GM15510 (cell line): Measurements from ENCODE around the gene DMBX1.

ENCODE experiments used
- POLR2A ChIP-seq: IDR thresholded peaks from 3 replicates; pipeline ENCODE4 v1.6.1; 2011; ENCODE audit warnings: borderline replicate concordance; ENCODE audit not compliant: insufficient read length; ENCODE audit errors: extremely low read depth

Gene DMBX1

DNA sequence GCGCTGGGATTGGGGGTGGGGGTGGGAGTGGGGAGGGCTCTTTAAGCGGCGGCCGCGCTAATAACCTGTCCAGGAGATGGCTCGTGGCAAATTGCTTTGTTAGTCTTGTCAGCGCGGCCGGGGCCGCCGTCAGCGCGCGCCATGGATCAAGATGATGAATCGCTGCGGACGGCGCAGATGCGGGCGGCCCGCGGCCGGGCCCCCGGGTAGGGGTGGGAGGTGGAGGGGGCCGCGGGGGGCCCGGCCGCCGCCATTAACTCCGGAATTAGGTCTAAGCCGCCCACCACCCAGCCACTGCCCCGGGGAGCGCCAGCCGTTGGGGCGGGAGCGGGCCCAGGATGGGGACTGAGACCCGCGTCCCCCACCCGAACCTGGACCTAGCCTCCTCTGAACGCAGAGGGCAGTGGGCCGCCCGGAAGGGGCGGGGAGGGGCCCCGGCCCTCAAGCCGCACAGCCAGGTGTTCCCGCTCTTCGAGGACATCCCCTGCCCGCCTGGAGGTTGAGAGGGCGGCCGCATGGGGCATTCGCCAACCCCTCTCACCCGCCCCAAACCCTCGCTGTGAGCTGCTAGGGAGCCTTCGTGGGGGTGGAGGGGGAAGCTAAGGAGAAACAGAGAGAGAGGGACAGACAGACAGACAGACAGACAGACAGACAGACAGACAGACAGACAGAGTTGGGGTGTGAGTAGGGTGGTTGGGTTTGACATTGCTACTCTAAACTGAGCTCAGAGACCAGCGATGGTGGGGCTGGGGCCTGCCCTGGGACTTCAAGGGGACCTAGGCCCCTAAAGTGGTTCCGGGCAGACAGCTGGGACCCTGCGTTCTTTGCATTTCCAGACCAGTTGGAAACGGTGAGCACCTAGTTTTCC is 3.8 kb upstream of the DMBX1 start:
- TF ChIP-seq POLR2A = no peak

GRCh38 chr1:46486432-46487015 is 3.1 kb upstream of the DMBX1 start:
- no peak for TF ChIP-seq POLR2A

DNA sequence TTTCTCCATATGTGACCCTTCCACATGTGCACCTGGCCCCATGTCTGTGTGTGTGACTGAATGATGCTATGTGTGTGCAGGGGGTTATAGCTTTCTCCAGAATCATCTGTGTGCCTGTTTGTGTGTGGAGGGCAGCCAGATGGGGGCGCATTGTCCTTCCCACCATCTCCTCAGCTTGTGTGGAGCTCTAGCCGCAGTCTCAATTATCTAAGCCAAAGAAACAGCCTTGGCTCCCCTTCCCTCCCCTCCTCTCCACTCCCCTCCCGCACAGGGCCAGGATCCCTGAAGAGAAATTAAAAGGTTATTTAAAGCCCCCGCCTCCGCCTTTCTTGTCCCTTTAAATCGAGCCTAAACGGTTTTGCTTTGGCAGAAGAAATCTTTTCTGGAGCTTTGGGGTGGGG is 1.8 kb upstream of the DMBX1 start:
- no peak for TF ChIP-seq POLR2A

- no peak for TF ChIP-seq POLR2A
Observed at GRCh38 chr1:46488343-46489168, 1.1 kb upstream of the DMBX1 start.

DNA sequence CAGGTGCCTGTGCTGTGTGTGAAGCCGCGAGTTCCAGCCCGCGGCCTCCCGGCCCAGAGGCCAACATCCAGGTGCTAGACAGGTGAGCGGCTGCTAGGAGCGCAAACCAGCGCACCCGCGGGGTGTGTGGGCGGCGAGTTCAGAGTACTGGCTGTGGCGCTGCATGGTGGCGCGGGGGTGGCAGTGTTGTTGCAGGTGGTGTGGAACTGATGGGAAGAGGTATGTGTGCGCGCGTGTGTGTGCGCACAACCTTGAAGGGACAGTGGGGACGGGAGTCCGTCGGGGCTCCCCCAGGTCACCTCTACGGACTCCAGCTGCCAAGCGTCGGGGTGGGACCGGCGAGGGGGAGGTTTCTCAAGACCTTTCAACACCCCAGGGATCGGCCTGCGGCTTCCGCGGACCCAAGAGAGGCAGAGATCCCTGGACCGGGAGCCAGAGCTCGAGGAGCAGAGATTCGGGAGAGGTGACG is 433 bp upstream of the DMBX1 start:
- no peak for TF ChIP-seq POLR2A

- TF ChIP-seq POLR2A = no peak
Observed at GRCh38 chr1:46490406-46490655, 695 bp downstream of the DMBX1 start.

DNA sequence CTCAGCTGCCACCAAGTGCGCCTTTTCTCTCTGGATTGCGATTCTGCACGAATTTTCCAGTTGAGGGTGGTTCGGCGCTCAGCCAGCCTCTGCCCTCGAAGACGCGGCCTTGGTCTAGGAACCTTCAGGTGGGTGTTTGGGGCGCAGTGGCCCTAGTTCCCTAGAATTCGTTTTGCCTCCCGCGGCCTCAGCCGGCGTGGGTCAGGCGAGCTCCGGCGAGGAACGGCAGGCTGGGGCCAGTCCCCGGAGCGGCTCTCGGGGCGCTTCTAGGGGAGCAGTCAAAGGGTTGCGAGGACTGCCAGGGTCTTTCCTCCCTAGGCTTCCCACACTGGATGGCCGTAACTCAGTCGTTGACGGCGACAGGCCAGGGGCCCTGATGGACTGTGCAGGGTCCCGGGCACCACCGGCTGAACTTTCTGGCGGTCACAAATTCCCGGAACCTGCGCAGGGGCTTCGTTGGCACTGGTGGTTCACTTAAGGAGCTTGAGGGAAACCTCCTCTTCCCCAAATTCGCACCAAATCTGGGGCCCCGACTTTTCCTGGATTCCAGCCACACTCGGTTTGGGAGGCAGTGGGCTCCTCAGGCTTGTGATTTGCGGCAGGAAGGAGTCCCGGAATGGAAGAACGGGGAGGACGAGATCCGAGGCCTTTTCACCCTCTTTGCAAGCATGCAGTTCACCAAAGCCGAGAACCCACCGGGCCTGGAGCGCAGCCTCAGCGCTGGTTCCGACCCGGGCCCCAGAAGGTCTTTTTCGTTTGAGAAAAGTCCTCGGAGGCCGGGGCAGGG is 1.2 kb downstream of the DMBX1 start:
- no peak for TF ChIP-seq POLR2A

GRCh38 chr1:46491443-46492268 is 2.0 kb downstream of the DMBX1 start:
- TF ChIP-seq POLR2A = no peak

DNA sequence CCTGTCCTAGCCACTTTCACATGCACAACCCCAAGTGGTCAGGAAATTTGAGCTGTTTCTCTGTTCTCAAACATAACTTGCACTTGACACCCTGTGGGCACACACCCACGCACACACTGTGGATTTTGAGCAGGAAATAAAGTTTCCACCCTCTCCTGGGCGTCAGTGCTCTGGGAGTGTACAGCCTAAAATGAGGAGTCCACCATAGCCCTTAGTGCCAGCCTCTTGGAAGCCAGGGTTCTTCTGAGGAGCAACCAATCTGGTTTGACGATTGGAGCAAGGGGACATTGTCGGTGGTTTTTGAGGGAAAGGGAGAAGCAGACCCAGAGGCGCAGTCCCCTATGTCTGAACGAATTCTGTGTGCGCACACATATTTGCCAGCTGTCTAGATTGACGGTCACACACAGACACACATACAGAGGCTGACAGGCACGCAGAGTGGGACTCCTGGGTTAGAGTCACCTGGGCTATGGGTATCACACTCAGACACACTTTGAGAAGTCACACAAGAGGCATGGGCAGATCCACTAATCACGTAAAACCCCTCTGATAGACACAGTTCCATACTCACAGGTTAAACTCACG is 2.7 kb downstream of the DMBX1 start:
- no peak for TF ChIP-seq POLR2A

GRCh38 chr1:46492871-46493270 is 3.2 kb downstream of the DMBX1 start:
- TF ChIP-seq POLR2A = no peak

DNA sequence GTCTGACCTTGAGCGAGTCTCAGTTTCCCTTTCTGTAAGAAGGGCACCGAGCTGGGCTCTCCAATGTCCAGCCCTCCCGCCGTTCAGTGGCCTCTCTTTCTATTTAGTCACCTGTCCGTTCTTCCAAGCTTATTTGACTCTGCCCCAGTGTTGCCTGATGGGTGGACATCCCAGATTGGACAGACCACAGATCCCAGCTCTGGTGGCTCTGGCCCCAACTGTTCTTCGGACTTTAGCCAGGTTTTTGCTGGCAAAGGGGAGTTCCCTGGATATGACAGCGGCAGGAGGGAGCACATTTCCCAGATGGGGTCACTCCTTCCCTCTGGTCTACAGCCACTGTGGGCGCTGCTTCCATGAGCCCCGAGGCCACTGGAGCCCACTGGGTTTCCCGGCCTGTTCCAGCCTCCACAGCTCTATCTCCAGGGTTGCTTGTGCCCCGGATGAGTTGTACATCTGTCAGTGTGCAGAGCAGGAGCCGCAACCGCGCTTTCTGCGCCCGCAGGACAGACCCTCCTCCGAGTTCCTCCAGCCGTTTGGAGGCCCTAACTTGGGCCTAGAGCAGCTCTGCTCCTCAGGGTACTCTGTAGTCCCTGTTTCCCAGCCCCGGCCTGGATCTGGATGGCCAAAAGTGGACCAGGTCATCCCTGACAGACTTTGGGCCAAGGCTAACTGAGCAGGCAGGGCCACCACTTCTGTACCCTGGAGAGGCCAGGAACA is 3.8 kb downstream of the DMBX1 start:
- no peak for TF ChIP-seq POLR2A

DNA sequence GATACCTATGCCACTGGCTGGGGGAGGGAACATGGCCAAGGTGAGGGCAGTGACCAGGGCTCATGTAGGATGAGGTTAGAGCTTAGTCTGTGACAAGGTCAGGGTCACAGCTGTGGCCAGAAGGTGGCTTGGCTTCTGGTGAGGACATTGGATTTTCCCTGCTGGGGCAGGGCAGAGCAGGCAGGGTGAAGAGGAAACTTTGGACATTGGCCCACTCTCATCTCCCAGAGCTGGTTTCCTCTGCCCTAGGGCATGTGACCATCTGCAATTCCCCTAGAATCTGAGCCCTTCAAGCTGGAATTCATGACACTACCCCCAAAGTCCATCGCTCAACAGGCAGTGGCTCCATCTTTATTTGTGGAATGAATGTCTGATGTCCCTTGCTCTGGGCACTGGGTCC is 5.3 kb downstream of the DMBX1 start:
- no peak for TF ChIP-seq POLR2A

DNA sequence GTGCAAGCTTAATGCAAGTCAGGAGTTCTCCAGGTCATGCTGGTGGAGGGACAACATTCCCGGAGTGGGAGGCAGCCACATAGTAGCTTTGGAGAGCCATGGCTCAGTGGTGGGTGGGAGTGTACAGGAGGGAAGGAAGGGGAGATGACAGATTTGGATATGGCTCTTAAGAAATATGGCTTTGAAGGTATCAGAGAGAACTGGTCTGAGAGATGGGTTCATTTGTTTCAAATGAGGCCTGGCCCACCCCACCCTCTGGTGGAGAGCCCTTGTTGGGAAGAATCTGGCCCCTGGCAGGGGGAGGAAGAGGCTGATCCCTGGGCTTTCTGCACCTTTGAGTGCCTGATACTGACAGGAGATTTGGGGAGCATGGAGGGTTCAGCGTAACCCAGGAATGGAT is 6.1 kb downstream of the DMBX1 start:
- TF ChIP-seq POLR2A = no peak
